GM12878 (cell line): ENCODE results near the gene KRT14. TPM values are rescaled to one million over a fixed set of nuclear protein-coding genes. Genes with fewer than 3 reads are reported as not detected.

ENCODE experiments used
- ATAC-seq: fragments of 200-7000 bp; cut with Tn5 transposase; 3 replicates; pipeline ENCODE4 v1.9.1; 2020; ENCODE audit warnings: mild to moderate bottlenecking, moderate library complexity
- BruUV-seq: library from RNA; stranded (reverse); fragments of 400-500 nt; replicated peaks from 2 replicates; lab custom pipeline; 2021; lab: Mats Ljungman, UMichigan
- CTCF ChIA-PET: fragments of 300-600 bp; sonication (Branson Sonifier 250); formaldehyde crosslinking; extraction: SDS; loops from one replicate; lab custom pipeline; 2021; ENCODE audit warnings: inconsistent platforms; lab: Yijun Ruan, JAX
- POLR2A ChIA-PET: fragments of 350-600 bp; formaldehyde crosslinking; extraction: SDS; loops from one replicate; lab custom pipeline; 2021; ENCODE audit warnings: inconsistent platforms; lab: Charles Lee
- RAD21 ChIA-PET: fragments of 300-600 bp; sonication (Branson Sonifier 250); formaldehyde crosslinking; loops from one replicate; lab custom pipeline; 2023; ENCODE audit warnings: antibody characterized with exemption; ENCODE audit not compliant: unreplicated experiment; lab: Charles Lee
- SMC1A ChIA-PET: fragments of 300-600 bp; sonication (Branson Sonifier 250); formaldehyde crosslinking; loops from one replicate; lab custom pipeline; 2023; ENCODE audit not compliant: unreplicated experiment, uncharacterized antibody; lab: Charles Lee
- DNase-seq: peaks from one replicate; pipeline ENCODE4 v3.0.0-alpha.2; 2011; ENCODE audit warnings: low read depth, low spot score
- FAIRE-seq: peaks from 3 replicates; lab custom pipeline; 2011; peaks lifted over from hg19 to GRCh38; lab: Jason Lieb, UNC
- H2AFZ ChIP-seq: 2 replicates; pipeline ENCODE4 v1.6.0; 2011; ENCODE audit warnings: low read depth, low read length, control low read depth; ENCODE audit not compliant: control insufficient read depth
- H3K27ac ChIP-seq: 2 replicates; pipeline ENCODE4 v1.5.1; 2011; ENCODE audit warnings: control low read depth; ENCODE audit not compliant: control insufficient read depth, insufficient read depth
- H3K27me3 ChIP-seq, 2 experiments: replicated peaks in 1 of 2; 2 replicates each; pipeline versions ENCODE4 v1.6.0 to v1.6.1; 2011; ENCODE audit warnings: low read length in 1 of 2; ENCODE audit not compliant: control insufficient read depth in 2 of 2, insufficient read depth in 2 of 2
- H3K36me3 ChIP-seq, 2 experiments: 2 replicates each; pipeline ENCODE4 v1.5.1; 2011; ENCODE audit warnings: low read length in 1 of 2; ENCODE audit not compliant: control insufficient read depth in 2 of 2, insufficient read depth in 2 of 2
- H3K4me1 ChIP-seq: 2 replicates; pipeline ENCODE4 v1.6.1; 2011; ENCODE audit warnings: mild to moderate bottlenecking, low read length, moderate library complexity, mixed read lengths; ENCODE audit not compliant: control insufficient read depth, insufficient read depth
- H3K4me2 ChIP-seq: 2 replicates; pipeline ENCODE4 v1.6.0; 2011; ENCODE audit warnings: control low read depth; ENCODE audit not compliant: control insufficient read depth, insufficient read depth
- H3K4me3 ChIP-seq: fragments of 200-600 bp; sonication (generic); 2 replicates; pipeline ENCODE4 v1.5.1; 2016
- H3K79me2 ChIP-seq: 2 replicates; pipeline ENCODE4 v1.6.0; 2011; ENCODE audit warnings: low read length; ENCODE audit not compliant: control insufficient read depth, insufficient read depth
- H3K9ac ChIP-seq: 2 replicates; pipeline ENCODE4 v1.8.0; 2011; ENCODE audit warnings: low read length, control low read depth, mixed read lengths; ENCODE audit not compliant: control insufficient read depth, insufficient read depth
- H3K9me3 ChIP-seq: replicated peaks from 3 replicates; pipeline ENCODE4 v1.5.1; 2011; ENCODE audit warnings: mild to moderate bottlenecking, low read length; ENCODE audit not compliant: control insufficient read depth, insufficient read depth
- H4K20me1 ChIP-seq: 2 replicates; pipeline ENCODE4 v1.6.0; 2011; ENCODE audit not compliant: control insufficient read depth, insufficient read depth
- BCL11A ChIP-seq: IDR thresholded peaks from 2 replicates; pipeline ENCODE4 v1.6.1; 2011; ENCODE audit warnings: low read depth, low read length
- CUX1 ChIP-seq: IDR thresholded peaks from 2 replicates; pipeline ENCODE4 v1.6.1; 2012; ENCODE audit warnings: improper control_type of control experiment, low read depth, low read length; ENCODE audit not compliant: insufficient replicate concordance
- FOXM1 ChIP-seq: IDR thresholded peaks from 2 replicates; pipeline ENCODE4 v1.6.1; 2012; ENCODE audit warnings: low read depth, mild to moderate bottlenecking, inconsistent platforms, low read length, moderate library complexity
- IRF3 ChIP-seq: fragments of 450-650 bp; IDR thresholded peaks from 2 replicates; pipeline ENCODE4 v1.6.1; 2014; ENCODE audit warnings: mild to moderate bottlenecking
- MEF2B ChIP-seq: fragments of 450-650 bp; IDR thresholded peaks from 2 replicates; pipeline ENCODE4 v1.6.1; 2018; ENCODE audit warnings: mild to moderate bottlenecking, moderate library complexity; ENCODE audit not compliant: partially characterized antibody, poor library complexity, severe bottlenecking
- PAX5 ChIP-seq: IDR thresholded peaks from 2 replicates; pipeline ENCODE4 v1.6.1; 2011; ENCODE audit warnings: low read depth, low read length, borderline replicate concordance
- POLR2AphosphoS5 ChIP-seq: IDR thresholded peaks from 2 replicates; pipeline ENCODE4 v1.6.1; 2011; ENCODE audit warnings: mild to moderate bottlenecking, low read length, inconsistent platforms
- RAD21 ChIP-seq: IDR thresholded peaks from 2 replicates; pipeline ENCODE4 v1.6.1; 2011; ENCODE audit warnings: mild to moderate bottlenecking, low read depth, low read length, moderate library complexity; ENCODE audit not compliant: insufficient read depth
- SREBF2 ChIP-seq: IDR thresholded peaks from 2 replicates; pipeline ENCODE4 v1.6.1; 2012; ENCODE audit warnings: mild to moderate bottlenecking, low read length
- STAT1 ChIP-seq: fragments of 450-650 bp; conservative IDR thresholded peaks from 2 replicates; pipeline ENCODE4 v1.6.1; 2014; ENCODE audit warnings: antibody characterized with exemption, mild to moderate bottlenecking
- TAF1 ChIP-seq: IDR thresholded peaks from 2 replicates; pipeline ENCODE4 v1.6.1; 2011; ENCODE audit warnings: mild to moderate bottlenecking, low read depth, low read length, borderline replicate concordance
- WGBS: methylation state at CpG from one replicate; pipeline ENCODE4 v1.1.6; 2016; ENCODE audit warnings: low lambda C conversion rate; ENCODE audit not compliant: insufficient replicate concordance, insufficient coverage; ENCODE audit errors: missing lambda C conversion rate; 5-methylcytosine and 5-hydroxymethylcytosine counted together
- in situ Hi-C: fragments of 300-500 bp; cut with MboI; formaldehyde crosslinking; loops from 9 replicates; pipeline ENCODE4 v1.14.3; 2018; ENCODE audit warnings: mixed read lengths
- intact Hi-C: fragments of 100-400 bp; cut with micrococcal nuclease; formaldehyde crosslinking; loops from one replicate; pipeline ENCODE4 v1.14.2; 2022; ENCODE audit not compliant: unreplicated experiment
- polyA plus RNA-seq, 11 experiments: library from polyadenylated mRNA; depleted of rRNA in 4 of 11; unstranded in 6 of 11; stranded (reverse) in 5 of 11; fragments of >200 nt; fragmentation: Nextera tagmentation in 4 of 11; fragmentation: Illumina TruSeq in 1 of 11; extraction: Ambion mirVana in 4 of 11; extraction: Trizol in 1 of 11; gene quantifications; 1 replicate in 1 of 11; 2 replicates in 10 of 11; pipeline versions ENCODE4 v1.2.1 to v1.2.3, GENCODE V29; 2011 to 2016; ENCODE audit warnings: inconsistent platforms in 2 of 11, missing spikeins in 2 of 11, low read depth in 1 of 11
- total RNA-seq, 4 experiments: library from RNA; depleted of rRNA in 3 of 4; stranded (reverse); fragments of >200 nt in 3 of 4; fragmentation: Illumina TruSeq in 1 of 4; extraction: Trizol in 1 of 4; gene quantifications; 2 replicates each; pipeline versions ENCODE4 v1.2.1 to v1.2.3, GENCODE V29; 2013 to 2021
- TF ChIP-seq, protein P1 (sequence below): fragments of 450-650 bp; IDR thresholded peaks from 2 replicates; pipeline ENCODE4 v1.6.1; 2017; ENCODE audit warnings: low read depth, mild to moderate bottlenecking, moderate library complexity
- TF ChIP-seq, protein P2 (sequence below): IDR thresholded peaks from 2 replicates; pipeline ENCODE4 v1.6.1; 2011; ENCODE audit warnings: low read depth, low read length, improper control_type of control experiment, borderline replicate concordance
- TF ChIP-seq, protein P3 (sequence below): IDR thresholded peaks from 2 replicates; pipeline ENCODE4 v1.6.1; 2011; ENCODE audit warnings: low read depth, mild to moderate bottlenecking, low read length, moderate library complexity, borderline replicate concordance; ENCODE audit errors: extremely low read depth

The KRT14 gene
- total and polyA plus RNA-seq, 10 of the 15 experiments (the other 5 are each of a cell fraction or from before 2014, with no cell fraction given) = 1.5 TPM; not detected in 9

DNA sequence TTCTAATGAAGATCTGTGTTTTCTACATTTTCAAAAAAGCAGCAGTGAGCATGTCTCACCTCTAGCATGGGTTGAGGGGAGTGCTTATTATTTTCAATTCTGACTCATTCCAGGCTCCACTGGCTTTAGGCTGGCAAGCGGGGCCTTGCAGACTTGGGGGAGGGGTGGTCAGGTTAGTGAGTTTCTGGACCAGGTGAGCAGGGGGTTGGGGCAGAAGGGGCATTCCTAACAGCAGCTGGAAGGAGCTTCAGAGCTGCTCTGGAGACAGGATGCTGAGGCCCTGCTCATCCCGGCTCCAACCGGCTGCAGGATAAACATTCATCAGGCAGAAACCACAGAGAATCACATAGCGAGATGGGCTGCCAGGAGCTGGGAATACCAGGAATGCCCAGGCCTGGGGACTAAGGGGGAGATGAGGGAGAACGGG lies 48.1 kb downstream of the KRT14 start (continued):
- TF ChIP-seq, protein P1, sequence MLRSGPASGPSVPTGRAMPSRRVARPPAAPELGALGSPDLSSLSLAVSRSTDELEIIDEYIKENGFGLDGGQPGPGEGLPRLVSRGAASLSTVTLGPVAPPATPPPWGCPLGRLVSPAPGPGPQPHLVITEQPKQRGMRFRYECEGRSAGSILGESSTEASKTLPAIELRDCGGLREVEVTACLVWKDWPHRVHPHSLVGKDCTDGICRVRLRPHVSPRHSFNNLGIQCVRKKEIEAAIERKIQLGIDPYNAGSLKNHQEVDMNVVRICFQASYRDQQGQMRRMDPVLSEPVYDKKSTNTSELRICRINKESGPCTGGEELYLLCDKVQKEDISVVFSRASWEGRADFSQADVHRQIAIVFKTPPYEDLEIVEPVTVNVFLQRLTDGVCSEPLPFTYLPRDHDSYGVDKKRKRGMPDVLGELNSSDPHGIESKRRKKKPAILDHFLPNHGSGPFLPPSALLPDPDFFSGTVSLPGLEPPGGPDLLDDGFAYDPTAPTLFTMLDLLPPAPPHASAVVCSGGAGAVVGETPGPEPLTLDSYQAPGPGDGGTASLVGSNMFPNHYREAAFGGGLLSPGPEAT = no peak
- no peak for TF ChIP-seq TAF1

GRCh38 chr17:41537990-41538389 lies 48.7 kb downstream of the KRT14 start:
- Histone ChIP-seq H3K9me3 (no peaks in the 10 kb centered on the region), H3K4me3 (no peak overlapping the region), H3K27me3 (peaks cover 0 to 2% of the 10 kb centered on the region in 2 experiments; a peak in 2 of 4 replicates), H3K79me2 (no peaks in the 10 kb centered on the region), H3K27ac (no peak overlapping the region), H2AFZ (no peak overlapping the region), H3K36me3 (no peaks in the 10 kb centered on the region), H3K9ac (no peak overlapping the region), H3K4me2 (no peak overlapping the region), H4K20me1 (no peaks in the 10 kb centered on the region), H3K4me1 (no peaks in the 10 kb centered on the region)
- DNase-seq (no peak), ATAC-seq (no peak), FAIRE-seq (no peak)
- ChIA-PET SMC1A (no interaction called here), RAD21 (no interaction called here), CTCF (no interaction called here), POLR2A (no interaction called here)
- in situ Hi-C loops (no loop called here), intact Hi-C loops (no loop called here)
- 39% methylated on average over 9 of the region's 9 CpGs for WGBS
- no TSS peak for BruUV-seq
- no peak for TF ChIP-seq PAX5
- TF ChIP-seq CUX1 = no peak
- TF ChIP-seq POLR2AphosphoS5 = no peak
- TF ChIP-seq, protein P2, sequence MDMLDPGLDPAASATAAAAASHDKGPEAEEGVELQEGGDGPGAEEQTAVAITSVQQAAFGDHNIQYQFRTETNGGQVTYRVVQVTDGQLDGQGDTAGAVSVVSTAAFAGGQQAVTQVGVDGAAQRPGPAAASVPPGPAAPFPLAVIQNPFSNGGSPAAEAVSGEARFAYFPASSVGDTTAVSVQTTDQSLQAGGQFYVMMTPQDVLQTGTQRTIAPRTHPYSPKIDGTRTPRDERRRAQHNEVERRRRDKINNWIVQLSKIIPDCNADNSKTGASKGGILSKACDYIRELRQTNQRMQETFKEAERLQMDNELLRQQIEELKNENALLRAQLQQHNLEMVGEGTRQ = no peak
- TF ChIP-seq, protein P3, sequence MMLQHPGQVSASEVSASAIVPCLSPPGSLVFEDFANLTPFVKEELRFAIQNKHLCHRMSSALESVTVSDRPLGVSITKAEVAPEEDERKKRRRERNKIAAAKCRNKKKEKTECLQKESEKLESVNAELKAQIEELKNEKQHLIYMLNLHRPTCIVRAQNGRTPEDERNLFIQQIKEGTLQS = no peak
- no peak for TF ChIP-seq MEF2B
- TF ChIP-seq STAT1 = no peak
- no peak for TF ChIP-seq SREBF2
- no peak for TF ChIP-seq IRF3
- no peak for TF ChIP-seq FOXM1
- no peak for TF ChIP-seq BCL11A
- no peak for TF ChIP-seq RAD21
